Keratinocyte (primary cell): ENCODE measurements around the gene GSTA5. TPM values are rescaled to one million over a fixed set of nuclear protein-coding genes. Genes with fewer than 3 reads are reported as not detected.

ENCODE experiments used
- DNase-seq: peaks from one replicate; pipeline ENCODE4 v3.0.0-alpha.2; 2011; ENCODE audit warnings: low read depth, missing footprints, low spot score
- FAIRE-seq: peaks from 2 replicates; lab custom pipeline; 2011; peaks lifted over from hg19 to GRCh38; lab: Jason Lieb, UNC
- H2AFZ ChIP-seq: 2 replicates; pipeline ENCODE4 v1.6.0; 2012; ENCODE audit warnings: low read length, control low read depth, inconsistent platforms; ENCODE audit not compliant: control insufficient read depth
- H3K27ac ChIP-seq: 2 replicates; pipeline ENCODE4 v1.5.1; 2011; ENCODE audit warnings: low read length; ENCODE audit not compliant: control insufficient read depth, insufficient read depth
- H3K27me3 ChIP-seq: 3 replicates; pipeline ENCODE4 v1.6.0; 2011; ENCODE audit warnings: low read length; ENCODE audit not compliant: control insufficient read depth, insufficient read depth; ENCODE audit errors: extremely low read depth
- H3K36me3 ChIP-seq, 2 experiments: 2 replicates in 1 of 2; 3 replicates in 1 of 2; pipeline ENCODE4 v1.5.1; 2011; ENCODE audit warnings: low read length in 2 of 2, mild to moderate bottlenecking in 1 of 2; ENCODE audit not compliant: control insufficient read depth in 2 of 2, insufficient read depth in 2 of 2; ENCODE audit errors: extremely low read depth in 1 of 2
- H3K4me1 ChIP-seq: 3 replicates; pipeline ENCODE4 v1.5.1; 2011; ENCODE audit warnings: low read length; ENCODE audit not compliant: control insufficient read depth, insufficient read depth; ENCODE audit errors: extremely low read depth
- H3K4me2 ChIP-seq: 3 replicates; pipeline ENCODE4 v1.6.0; 2011; ENCODE audit warnings: low read depth, low read length; ENCODE audit not compliant: control insufficient read depth, insufficient read depth; ENCODE audit errors: extremely low read depth
- H3K4me3 ChIP-seq, 3 experiments: fragments of 200-600 bp in 1 of 3; sonication (generic) in 1 of 3; 2 replicates in 2 of 3; 3 replicates in 1 of 3; pipeline ENCODE4 v1.5.1; 2011 to 2016; ENCODE audit warnings: low read length in 3 of 3, mild to moderate bottlenecking in 3 of 3, control low read depth in 2 of 3, inconsistent platforms in 1 of 3, low read depth in 1 of 3, mixed read lengths in 1 of 3, mixed run types in 1 of 3, moderate library complexity in 1 of 3; ENCODE audit not compliant: control insufficient read depth in 2 of 3, insufficient read depth in 2 of 3; ENCODE audit errors: extremely low read depth in 1 of 3
- H3K79me2 ChIP-seq: 2 replicates; pipeline ENCODE4 v1.6.0; 2012; ENCODE audit warnings: low read length; ENCODE audit not compliant: control insufficient read depth, insufficient read depth
- H3K9ac ChIP-seq: 3 replicates; pipeline ENCODE4 v1.6.0; 2011; ENCODE audit warnings: low read length; ENCODE audit not compliant: control insufficient read depth, insufficient read depth; ENCODE audit errors: extremely low read depth
- H3K9me1 ChIP-seq: 3 replicates; pipeline ENCODE4 v1.6.0; 2011; ENCODE audit warnings: low read length; ENCODE audit not compliant: control insufficient read depth, insufficient read depth; ENCODE audit errors: extremely low read depth
- H3K9me3 ChIP-seq: 2 replicates; pipeline ENCODE4 v1.5.1; 2012; ENCODE audit warnings: low read depth, low read length; ENCODE audit not compliant: control insufficient read depth
- H4K20me1 ChIP-seq: 3 replicates; pipeline ENCODE4 v1.6.0; 2011; ENCODE audit warnings: low read length; ENCODE audit not compliant: control insufficient read depth, insufficient read depth; ENCODE audit errors: extremely low read depth
- CTCF ChIP-seq, 3 experiments: IDR thresholded peaks in 1 of 3; conservative IDR thresholded peaks in 1 of 3; optimal IDR thresholded peaks in 1 of 3; 2 replicates in 2 of 3; 3 replicates in 1 of 3; pipeline versions ENCODE3 to v1.5.1; 2011; ENCODE audit warnings: low read length in 3 of 3, mild to moderate bottlenecking in 3 of 3, moderate library complexity in 2 of 3, control low read depth in 1 of 3, inconsistent platforms in 1 of 3; ENCODE audit not compliant: insufficient read depth in 2 of 3; ENCODE audit errors: extremely low read depth in 1 of 3
- EZH2 ChIP-seq: IDR thresholded peaks from one replicate; pipeline ENCODE4 v1.6.1; 2012; ENCODE audit warnings: inconsistent platforms, mild to moderate bottlenecking, low read length, moderate library complexity
- dilution Hi-C: fragments of 300-500 bp; cut with MboI; formaldehyde crosslinking; loops from one replicate; pipeline ENCODE4 v1.7.0; 2020; ENCODE audit warnings: low sequenced_read_pairs; ENCODE audit not compliant: extremely low pct_ligation_motif_present
- polyA plus RNA-seq, 5 experiments: library from polyadenylated mRNA; depleted of rRNA in 3 of 5; stranded (reverse) in 3 of 5; stranded (forward) in 1 of 5; unstranded in 1 of 5; fragments of >200 nt; gene quantifications; 1 replicate in 1 of 5; 2 replicates in 3 of 5; 3 replicates in 1 of 5; pipeline versions ENCODE4 v1.2.1 to v1.2.3, GENCODE V29; 2011 to 2012; ENCODE audit warnings: missing spikeins in 2 of 5, low read depth in 1 of 5, low replicate concordance in 1 of 5

Gene GSTA5
- polyA plus RNA-seq, 1 donor (not counting 4 experiments of a cell fraction or from before 2014, with no cell fraction given): not detected

GRCh38 chr6:52849137-52849536, 8.5 kb upstream of the GSTA5 start:
- no peak overlapping the region for H3K4me2 ChIP-seq
- FAIRE-seq (no peak), DNase-seq (no peak)
- dilution Hi-C loops: no loop called here
- H3K9ac ChIP-seq: no peak overlapping the region
- H3K27ac ChIP-seq: no peak overlapping the region
- no peaks in the 10 kb centered on the region for H3K9me1 ChIP-seq
- no peaks in the 10 kb centered on the region for H3K79me2 ChIP-seq
- no peak overlapping the region for H3K4me3 ChIP-seq
- H3K36me3 ChIP-seq: no peaks in the 10 kb centered on the region
- H2AFZ ChIP-seq: no peak overlapping the region
- H3K27me3 ChIP-seq: no peaks in the 10 kb centered on the region
- H4K20me1 ChIP-seq: no peaks in the 10 kb centered on the region
- H3K4me1 ChIP-seq: no peaks in the 10 kb centered on the region
- no peak for TF ChIP-seq EZH2
- no peak for TF ChIP-seq CTCF (optimal IDR thresholded peaks at IDR 0.05 in 1 of 3, IDR thresholded peaks at IDR 0.05 in 1 of 3, conservative IDR thresholded peaks at IDR 0.05 in 1 of 3; ENCODE audit: extremely low read depth in 1 of 3, insufficient read depth in 2 of 3, low read length in 3 of 3)
- no peaks in the 10 kb centered on the region for H3K9me3 ChIP-seq

GRCh38 chr6:52846002-52846401, 5.4 kb upstream of the GSTA5 start:
- Histone ChIP-seq H3K9me1 (no peaks in the 10 kb centered on the region), H3K9ac (no peak overlapping the region), H3K9me3 (no peaks in the 10 kb centered on the region), H3K27me3 (no peaks in the 10 kb centered on the region), H3K4me2 (no peak overlapping the region), H4K20me1 (no peaks in the 10 kb centered on the region), H3K27ac (no peak overlapping the region), H3K4me1 (no peaks in the 10 kb centered on the region), H3K4me3 (no peak overlapping the region), H2AFZ (no peak overlapping the region), H3K36me3 (no peaks in the 10 kb centered on the region), H3K79me2 (no peaks in the 10 kb centered on the region)
- no peak for FAIRE-seq
- TF ChIP-seq EZH2 (no peak), CTCF (optimal IDR thresholded peaks at IDR 0.05 in 1 of 3, IDR thresholded peaks at IDR 0.05 in 1 of 3, conservative IDR thresholded peaks at IDR 0.05 in 1 of 3; ENCODE audit: extremely low read depth in 1 of 3, insufficient read depth in 2 of 3, low read length in 3 of 3) (no peak)
- dilution Hi-C loops: no loop called here
- DNase-seq: no peak
